Natural killer cell (primary cell): ENCODE measurements around the gene PRKAG2. TPM values are rescaled to one million over a fixed set of nuclear protein-coding genes. Genes with fewer than 3 reads are reported as not detected.

Experiments
- ATAC-seq, 3 donors: fragments of 150-1000 bp in 2 of 3; fragments of 200-7000 bp in 1 of 3; cut with Tn5 transposase; 1 replicate in 1 of 3; 2 replicates in 2 of 3; pipeline ENCODE4 v1.10.0; 2021; ENCODE audit warnings: mild to moderate bottlenecking in 2 of 3, moderate library complexity in 2 of 3
- DNase-seq, 2 donors: peaks; one replicate each; pipeline versions ENCODE4 v3.0.0 to v3.0.0-alpha.2; 2013 to 2021; ENCODE audit warnings: mixed read lengths in 1 of 2
- H3K27ac ChIP-seq: one replicate; pipeline ENCODE4 v1.5.1; 2013; ENCODE audit warnings: mild to moderate bottlenecking, low read length
- H3K27me3 ChIP-seq: one replicate; pipeline ENCODE4 v1.6.1; 2013; ENCODE audit warnings: low read length; ENCODE audit not compliant: control insufficient read depth, insufficient read depth
- H3K36me3 ChIP-seq: one replicate; pipeline ENCODE4 v1.6.1; 2013; ENCODE audit warnings: low read length; ENCODE audit not compliant: control insufficient read depth, insufficient read depth
- H3K4me1 ChIP-seq: one replicate; pipeline ENCODE4 v1.6.1; 2013; ENCODE audit warnings: low read length; ENCODE audit not compliant: control insufficient read depth, insufficient read depth
- H3K4me3 ChIP-seq: one replicate; pipeline ENCODE4 v1.5.1; 2013; ENCODE audit warnings: low read length
- H3K9me3 ChIP-seq: one replicate; pipeline ENCODE4 v1.6.1; 2013; ENCODE audit warnings: low read length; ENCODE audit not compliant: control insufficient read depth, insufficient read depth
- H3K27ac Mint-ChIP-seq, 2 donors: one replicate each; pipeline ENCODE4 v1.8.0; 2022; ENCODE audit warnings: mild to moderate bottlenecking in 2 of 2, mixed read lengths in 2 of 2, moderate library complexity in 1 of 2
- H3K27me3 Mint-ChIP-seq, 2 donors: one replicate each; pipeline ENCODE4 v1.8.0; 2022; ENCODE audit warnings: low read depth in 2 of 2, mixed read lengths in 2 of 2
- H3K36me3 Mint-ChIP-seq: one replicate; pipeline ENCODE4 v1.8.0; 2022; ENCODE audit warnings: mixed read lengths
- H3K4me1 Mint-ChIP-seq, 2 donors: one replicate each; pipeline ENCODE4 v1.8.0; 2022; ENCODE audit warnings: mixed read lengths in 2 of 2
- H3K4me3 Mint-ChIP-seq: one replicate; pipeline ENCODE4 v1.8.0; 2022; ENCODE audit warnings: mild to moderate bottlenecking, moderate library complexity, mixed read lengths
- H3K9me3 Mint-ChIP-seq, 2 donors: one replicate each; pipeline ENCODE4 v1.8.0; 2022; ENCODE audit warnings: mixed read lengths in 2 of 2
- WGBS: methylation state at CpG from one replicate; pipeline ENCODE4 v1.1.7; 2013; ENCODE audit warnings: missing lambda C conversion rate; ENCODE audit not compliant: insufficient coverage; 5-methylcytosine and 5-hydroxymethylcytosine counted together
- intact Hi-C: fragments of 100-400 bp; cut with micrococcal nuclease; formaldehyde crosslinking; loops from one replicate; pipeline ENCODE4 v1.14.2; 2022
- total RNA-seq, 4 donors: library from RNA; stranded (reverse); fragments of 120-200 nt in 1 of 4; gene quantifications; one replicate each; pipeline versions ENCODE4 v1.2.3 to v1.2.4, GENCODE V29; 2013 to 2022
- TF ChIP-seq, protein P1 (sequence below): fragments of 200-600 bp; IDR thresholded peaks from one replicate; pipeline ENCODE4 v1.8.0; 2022; ENCODE audit warnings: antibody characterized with exemption

Gene PRKAG2
- total RNA-seq, 3 donors from 2014 or later (not counting 1 experiment from before 2014, with no cell fraction given): 42.6 to 66.5 (median 64.4) TPM

DNA sequence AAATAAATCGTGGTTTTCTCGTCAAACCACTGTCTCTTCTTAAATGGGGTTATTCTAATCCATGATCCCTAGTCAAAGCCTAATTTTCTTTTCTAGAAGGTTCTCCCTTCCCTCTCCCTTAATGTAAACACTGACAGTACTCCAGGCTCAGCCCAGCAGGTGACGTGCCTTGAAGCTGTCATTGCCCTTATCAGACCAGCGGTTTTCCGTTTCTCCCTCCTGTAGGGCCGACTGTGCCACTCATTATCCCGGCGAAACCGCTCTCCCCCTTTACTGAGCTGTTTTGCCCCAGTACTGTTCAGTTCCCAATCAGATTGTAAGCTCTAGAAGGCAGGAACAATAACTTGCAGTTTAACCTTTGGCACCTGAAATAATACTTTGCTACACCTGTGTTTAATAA is 203.7 kb downstream of the PRKAG2 start:
- intact Hi-C loops: no loop called here
- WGBS: 78% methylated on average over 9 of the region's 9 CpGs
- ATAC-seq: no peak

DNA sequence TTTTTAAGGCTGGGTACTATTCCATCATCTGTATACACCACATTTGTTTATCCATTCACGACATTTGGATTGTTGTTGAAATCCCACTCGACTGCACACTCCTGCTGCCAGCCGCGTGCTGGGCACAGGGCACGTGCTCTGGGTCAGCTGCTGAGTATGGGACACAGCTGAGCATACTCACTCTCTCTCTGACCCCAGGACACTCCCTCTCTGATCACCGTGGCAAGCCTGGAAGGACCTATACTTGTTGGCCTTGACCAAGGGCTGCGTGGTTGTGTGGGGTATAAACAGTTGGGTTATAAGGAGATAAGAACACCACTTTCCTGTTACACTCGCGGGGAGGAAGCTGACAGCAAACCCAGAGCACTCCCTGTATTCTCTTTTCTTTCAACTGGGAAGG is 204.2 kb downstream of the PRKAG2 start:
- TF ChIP-seq, protein P1, sequence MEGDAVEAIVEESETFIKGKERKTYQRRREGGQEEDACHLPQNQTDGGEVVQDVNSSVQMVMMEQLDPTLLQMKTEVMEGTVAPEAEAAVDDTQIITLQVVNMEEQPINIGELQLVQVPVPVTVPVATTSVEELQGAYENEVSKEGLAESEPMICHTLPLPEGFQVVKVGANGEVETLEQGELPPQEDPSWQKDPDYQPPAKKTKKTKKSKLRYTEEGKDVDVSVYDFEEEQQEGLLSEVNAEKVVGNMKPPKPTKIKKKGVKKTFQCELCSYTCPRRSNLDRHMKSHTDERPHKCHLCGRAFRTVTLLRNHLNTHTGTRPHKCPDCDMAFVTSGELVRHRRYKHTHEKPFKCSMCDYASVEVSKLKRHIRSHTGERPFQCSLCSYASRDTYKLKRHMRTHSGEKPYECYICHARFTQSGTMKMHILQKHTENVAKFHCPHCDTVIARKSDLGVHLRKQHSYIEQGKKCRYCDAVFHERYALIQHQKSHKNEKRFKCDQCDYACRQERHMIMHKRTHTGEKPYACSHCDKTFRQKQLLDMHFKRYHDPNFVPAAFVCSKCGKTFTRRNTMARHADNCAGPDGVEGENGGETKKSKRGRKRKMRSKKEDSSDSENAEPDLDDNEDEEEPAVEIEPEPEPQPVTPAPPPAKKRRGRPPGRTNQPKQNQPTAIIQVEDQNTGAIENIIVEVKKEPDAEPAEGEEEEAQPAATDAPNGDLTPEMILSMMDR: no peak
- peaks cover 34 to 37% of the 10 kb centered on the region in 2 donors for H3K4me1 Mint-ChIP-seq

More for the DNA sequence above, 203.7 kb downstream of the PRKAG2 start:
- peaks cover 6% of the 10 kb centered on the region for H3K4me1 ChIP-seq
- Mint-ChIP-seq H3K4me1 (peaks cover 34 to 37% of the 10 kb centered on the region in 2 donors), H3K9me3 (no peaks in the 10 kb centered on the region), H3K36me3 (no peaks in the 10 kb centered on the region), H3K27me3 (no peaks in the 10 kb centered on the region), H3K4me3 (no peak overlapping the region), H3K27ac (no peak overlapping the region)
- no peaks in the 10 kb centered on the region for H3K9me3 ChIP-seq
- no peaks in the 10 kb centered on the region for H3K27me3 ChIP-seq
- no peak overlapping the region for H3K4me3 ChIP-seq
- peaks cover 4% of the 10 kb centered on the region for H3K36me3 ChIP-seq
- no peak for DNase-seq
- TF ChIP-seq, protein P1: no peak
- no peak overlapping the region for H3K27ac ChIP-seq

DNA sequence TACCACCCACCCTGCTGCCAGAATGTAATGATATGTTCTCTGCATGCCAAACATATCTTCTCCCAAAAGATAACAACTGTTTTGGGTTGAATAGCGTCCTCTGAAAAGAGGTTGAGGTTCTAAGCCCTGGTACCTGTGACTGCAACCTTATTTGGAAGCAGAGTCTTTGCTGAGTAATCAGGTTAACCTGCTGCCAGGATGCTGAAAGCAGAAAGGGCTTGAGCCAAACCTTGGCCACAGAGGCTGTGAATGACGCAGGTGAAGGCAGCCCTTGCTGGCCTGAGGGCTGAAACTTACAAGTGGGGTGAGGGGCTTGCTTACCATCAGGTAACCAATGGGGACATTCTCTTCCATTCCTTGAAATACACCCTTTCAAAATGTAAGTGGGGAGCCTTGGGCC is 205.4 kb downstream of the PRKAG2 start:
- H3K27ac Mint-ChIP-seq: no peak overlapping the region
- no peak overlapping the region for H3K4me3 Mint-ChIP-seq
- ATAC-seq: no peak
- intact Hi-C loops: no loop called here
- no peaks in the 10 kb centered on the region for H3K36me3 Mint-ChIP-seq
- Histone ChIP-seq H3K4me1 (peaks cover 15% of the 10 kb centered on the region), H3K36me3 (peaks cover 6% of the 10 kb centered on the region), H3K4me3 (no peak overlapping the region), H3K27ac (no peak overlapping the region), H3K9me3 (no peaks in the 10 kb centered on the region), H3K27me3 (no peaks in the 10 kb centered on the region)
- DNase-seq: no peak
- 93% methylated on average over 2 of the region's 2 CpGs for WGBS
- no peaks in the 10 kb centered on the region for H3K9me3 Mint-ChIP-seq
- peaks cover 41 to 44% of the 10 kb centered on the region in 2 donors for H3K4me1 Mint-ChIP-seq
- TF ChIP-seq, protein P1: no peak
- no peaks in the 10 kb centered on the region for H3K27me3 Mint-ChIP-seq

More for the DNA sequence above, 204.2 kb downstream of the PRKAG2 start:
- peak in 1 of 3 donors; percentile 25 for ATAC-seq
- Mint-ChIP-seq H3K4me3 (no peak overlapping the region), H3K27ac (no peak overlapping the region), H3K9me3 (no peaks in the 10 kb centered on the region), H3K36me3 (no peaks in the 10 kb centered on the region), H3K27me3 (no peaks in the 10 kb centered on the region)
- WGBS: 57% methylated on average over 7 of the region's 9 CpGs
- intact Hi-C loops: no loop called here
- Histone ChIP-seq H3K9me3 (no peaks in the 10 kb centered on the region), H3K4me3 (no peak overlapping the region), H3K27ac (no peak overlapping the region), H3K27me3 (no peaks in the 10 kb centered on the region), H3K36me3 (peaks cover 4% of the 10 kb centered on the region), H3K4me1 (peaks cover 5% of the 10 kb centered on the region)
- DNase-seq: no peak

DNA sequence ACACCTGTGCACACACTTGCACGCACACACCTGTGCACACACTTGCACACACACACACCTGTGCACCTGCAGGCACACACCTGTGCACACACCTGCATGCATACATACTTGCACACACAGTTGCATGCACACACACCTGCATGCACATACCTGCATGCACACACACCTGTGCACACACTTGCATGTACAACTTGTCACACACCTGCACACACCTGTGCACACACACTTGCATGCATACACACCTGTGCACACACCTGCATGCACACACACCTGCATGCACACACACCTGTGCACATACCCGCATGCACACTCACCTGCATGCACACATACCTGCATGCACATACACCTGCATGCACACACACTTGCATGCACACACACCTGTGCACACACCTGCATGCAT is 207.2 kb downstream of the PRKAG2 start:
- DNase-seq (no peak), ATAC-seq (no peak)
- Histone ChIP-seq H3K4me3 (no peak overlapping the region), H3K9me3 (no peaks in the 10 kb centered on the region), H3K27ac (no peak overlapping the region), H3K4me1 (peaks cover 17% of the 10 kb centered on the region), H3K27me3 (no peaks in the 10 kb centered on the region), H3K36me3 (peaks cover 4% of the 10 kb centered on the region)
- no peak overlapping the region for H3K4me3 Mint-ChIP-seq
- H3K27me3 Mint-ChIP-seq: no peaks in the 10 kb centered on the region
- TF ChIP-seq, protein P1: no peak
- no peaks in the 10 kb centered on the region for H3K36me3 Mint-ChIP-seq
- H3K9me3 Mint-ChIP-seq: no peaks in the 10 kb centered on the region
- H3K4me1 Mint-ChIP-seq: peaks cover 36 to 51% of the 10 kb centered on the region in 2 donors
- intact Hi-C loops: no loop called here
- WGBS: 98% methylated on average over 2 of the region's 2 CpGs
- H3K27ac Mint-ChIP-seq: no peak overlapping the region
